RWPE1 (cell line): ENCODE measurements around the gene FFAR1.

Experiments used
- CTCF ChIA-PET: fragments of 350-600 bp; sonication (Branson Sonifier 250); formaldehyde crosslinking; extraction: SDS; loops from one replicate; lab custom pipeline; 2021; lab: Yijun Ruan, JAX
- POLR2A ChIA-PET: fragments of 400-600 bp; formaldehyde crosslinking; extraction: SDS; loops from one replicate; lab custom pipeline; 2020; ENCODE audit warnings: antibody characterized with exemption; ENCODE audit not compliant: low non-redundant PET; lab: Yijun Ruan, JAX
- DNase-seq: peaks from one replicate; pipeline ENCODE4 v3.0.0; 2012; ENCODE audit warnings: low spot score
- H3K27ac ChIP-seq: fragments of 450-650 bp; 2 replicates; pipeline ENCODE4 v1.5.1; 2017
- TF ChIP-seq, protein P1 (sequence below): fragments of 450-650 bp; conservative IDR thresholded peaks from 2 replicates; pipeline ENCODE4 v1.5.1; 2017; ENCODE audit warnings: low read depth, mild to moderate bottlenecking

FFAR1 gene, protein sequence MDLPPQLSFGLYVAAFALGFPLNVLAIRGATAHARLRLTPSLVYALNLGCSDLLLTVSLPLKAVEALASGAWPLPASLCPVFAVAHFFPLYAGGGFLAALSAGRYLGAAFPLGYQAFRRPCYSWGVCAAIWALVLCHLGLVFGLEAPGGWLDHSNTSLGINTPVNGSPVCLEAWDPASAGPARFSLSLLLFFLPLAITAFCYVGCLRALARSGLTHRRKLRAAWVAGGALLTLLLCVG (N-terminal part only)

DNA sequence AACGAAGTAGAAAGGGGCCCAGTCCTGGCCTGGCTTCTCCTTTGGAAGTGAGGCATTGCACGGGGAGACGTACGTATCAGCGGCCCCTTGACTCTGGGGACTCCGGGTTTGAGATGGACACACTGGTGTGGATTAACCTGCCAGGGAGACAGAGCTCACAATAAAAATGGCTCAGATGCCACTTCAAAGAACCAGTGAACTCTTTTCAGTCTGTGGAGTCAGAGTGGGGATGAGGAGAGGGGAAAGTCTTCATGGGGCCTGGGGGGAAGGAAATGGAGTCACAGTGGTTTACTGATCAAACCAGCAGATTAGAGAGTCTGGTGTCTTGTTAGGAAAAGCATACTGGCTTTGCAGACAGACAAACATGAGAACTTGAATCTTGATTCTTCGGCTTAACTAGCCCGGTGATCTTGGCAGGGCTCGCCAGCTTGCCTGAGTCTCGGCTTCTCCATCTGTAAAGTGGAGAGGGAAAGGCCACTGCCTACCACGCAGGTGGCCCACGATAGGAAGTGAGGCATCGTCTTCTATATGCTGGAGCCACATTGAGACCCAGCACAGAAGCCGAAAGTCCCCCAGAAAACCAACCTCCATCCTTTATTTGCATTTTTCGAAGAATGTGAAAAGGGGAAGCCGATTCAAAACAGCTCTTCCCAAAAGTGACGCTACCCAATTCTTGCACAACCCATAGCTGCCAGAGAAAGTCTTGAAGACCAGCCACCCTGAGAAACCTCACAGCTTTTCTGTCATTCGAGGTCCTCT, at the start of gene FFAR1:
Gene FFAR1, plus strand, starts transcription at position 732 of the 759 bp plus-strand sequence. CDS start 3,650 bp downstream, outside the sequence.
- TF ChIP-seq, protein P1, sequence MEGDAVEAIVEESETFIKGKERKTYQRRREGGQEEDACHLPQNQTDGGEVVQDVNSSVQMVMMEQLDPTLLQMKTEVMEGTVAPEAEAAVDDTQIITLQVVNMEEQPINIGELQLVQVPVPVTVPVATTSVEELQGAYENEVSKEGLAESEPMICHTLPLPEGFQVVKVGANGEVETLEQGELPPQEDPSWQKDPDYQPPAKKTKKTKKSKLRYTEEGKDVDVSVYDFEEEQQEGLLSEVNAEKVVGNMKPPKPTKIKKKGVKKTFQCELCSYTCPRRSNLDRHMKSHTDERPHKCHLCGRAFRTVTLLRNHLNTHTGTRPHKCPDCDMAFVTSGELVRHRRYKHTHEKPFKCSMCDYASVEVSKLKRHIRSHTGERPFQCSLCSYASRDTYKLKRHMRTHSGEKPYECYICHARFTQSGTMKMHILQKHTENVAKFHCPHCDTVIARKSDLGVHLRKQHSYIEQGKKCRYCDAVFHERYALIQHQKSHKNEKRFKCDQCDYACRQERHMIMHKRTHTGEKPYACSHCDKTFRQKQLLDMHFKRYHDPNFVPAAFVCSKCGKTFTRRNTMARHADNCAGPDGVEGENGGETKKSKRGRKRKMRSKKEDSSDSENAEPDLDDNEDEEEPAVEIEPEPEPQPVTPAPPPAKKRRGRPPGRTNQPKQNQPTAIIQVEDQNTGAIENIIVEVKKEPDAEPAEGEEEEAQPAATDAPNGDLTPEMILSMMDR = no peak
- POLR2A ChIA-PET = no interaction called here
- H3K27ac ChIP-seq = no peak within 1 kb of the TSS
- CTCF ChIA-PET = interaction anchor here (0.6 to 0.9 kb wide), 3 partner anchors 20 to 844 kb away, joined by 3 to 6 read pairs (median 3); no protein-coding TSS in a partner anchor
- DNase-seq = no peak

DNA sequence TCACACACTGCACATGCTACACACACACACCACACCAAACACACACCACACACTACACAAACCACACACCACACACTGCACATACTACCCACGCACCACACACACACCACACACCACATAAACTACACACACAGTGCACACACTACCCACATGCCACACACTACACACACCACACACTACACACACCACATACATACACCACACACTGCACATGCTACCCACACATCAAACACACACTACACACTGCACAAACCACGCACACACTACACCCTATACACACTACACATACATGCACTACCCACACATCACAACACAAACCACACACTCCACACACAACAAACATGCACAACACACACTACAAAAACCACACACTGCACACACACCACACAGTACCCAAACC, 49.8 kb upstream of the FFAR1 start:
- no peak overlapping the region for H3K27ac ChIP-seq
- DNase-seq = no peak
- ChIA-PET CTCF (no interaction called here), POLR2A (no interaction called here)
- TF ChIP-seq, protein P1 = no peak

DNA sequence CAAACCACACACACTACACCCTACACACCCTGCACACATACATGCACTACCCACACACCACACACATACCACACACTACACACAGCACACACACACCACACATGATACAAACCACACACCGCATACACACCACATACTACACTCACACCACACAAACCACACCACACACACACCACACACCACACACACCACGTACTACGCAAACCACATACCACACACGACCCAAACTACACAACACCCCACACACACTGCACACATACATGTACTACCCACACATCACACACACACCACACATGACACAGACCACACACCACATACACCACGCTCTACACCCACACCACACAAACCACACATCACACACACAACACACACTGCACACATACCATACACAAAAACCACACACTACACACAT, 49.1 kb upstream of the FFAR1 start:
- ChIA-PET POLR2A (no interaction called here), CTCF (no interaction called here)
- TF ChIP-seq, protein P1 = no peak
- no peak overlapping the region for H3K27ac ChIP-seq
- DNase-seq = no peak

DNA sequence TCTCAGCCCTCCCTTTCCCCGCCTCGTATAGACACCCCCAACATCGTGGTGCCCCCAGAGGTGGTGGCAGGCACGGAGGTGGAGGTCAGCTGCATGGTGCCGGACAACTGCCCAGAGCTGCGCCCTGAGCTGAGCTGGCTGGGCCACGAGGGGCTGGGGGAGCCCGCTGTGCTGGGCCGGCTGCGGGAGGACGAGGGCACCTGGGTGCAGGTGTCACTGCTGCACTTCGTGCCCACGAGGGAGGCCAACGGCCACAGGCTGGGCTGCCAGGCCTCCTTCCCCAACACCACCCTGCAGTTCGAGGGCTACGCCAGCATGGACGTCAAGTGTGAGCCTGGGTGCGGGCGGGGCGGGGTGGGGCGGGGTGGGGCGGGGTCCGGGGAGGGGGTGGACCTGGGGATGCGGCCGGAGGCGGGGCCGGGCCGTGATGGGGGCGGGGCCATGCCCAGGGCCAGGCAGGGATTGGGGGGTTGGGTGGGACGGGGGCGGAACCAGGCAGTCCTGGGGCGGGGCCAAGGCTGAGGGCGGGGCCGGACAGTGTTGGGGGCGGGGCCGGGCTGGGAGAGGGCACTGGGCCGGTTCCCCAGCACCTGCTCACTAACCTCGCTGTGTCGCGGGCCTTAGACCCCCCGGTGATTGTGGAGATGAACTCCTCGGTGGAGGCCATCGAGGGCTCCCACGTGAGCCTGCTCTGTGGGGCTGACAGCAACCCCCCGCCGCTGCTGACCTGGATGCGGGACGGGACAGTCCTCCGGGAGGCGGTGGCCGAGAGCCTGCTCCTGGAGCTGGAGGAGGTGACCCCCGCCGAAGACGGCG, 48.0 kb upstream of the FFAR1 start:
- ChIA-PET POLR2A (no interaction called here), CTCF (no interaction called here)
- peak; percentile 69 for DNase-seq
- TF ChIP-seq, protein P1 = no peak
- H3K27ac ChIP-seq = no peak overlapping the region

DNA sequence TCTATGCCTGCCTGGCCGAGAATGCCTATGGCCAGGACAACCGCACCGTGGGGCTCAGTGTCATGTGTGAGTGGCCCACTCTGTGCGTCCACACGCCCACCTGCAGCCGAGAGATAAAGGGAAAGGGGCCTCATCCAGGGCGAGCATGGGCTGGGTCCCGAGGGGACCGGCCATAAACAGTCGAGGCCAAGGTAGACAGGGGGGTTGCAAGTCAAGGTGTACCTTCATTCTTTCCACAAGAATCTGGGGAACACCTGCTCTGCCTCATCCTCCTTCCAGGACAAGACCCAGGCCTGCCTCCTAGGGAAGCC, 47.4 kb upstream of the FFAR1 start:
- no peak for DNase-seq
- ChIA-PET CTCF (no interaction called here), POLR2A (no interaction called here)
- TF ChIP-seq, protein P1 = no peak
- no peak overlapping the region for H3K27ac ChIP-seq

DNA sequence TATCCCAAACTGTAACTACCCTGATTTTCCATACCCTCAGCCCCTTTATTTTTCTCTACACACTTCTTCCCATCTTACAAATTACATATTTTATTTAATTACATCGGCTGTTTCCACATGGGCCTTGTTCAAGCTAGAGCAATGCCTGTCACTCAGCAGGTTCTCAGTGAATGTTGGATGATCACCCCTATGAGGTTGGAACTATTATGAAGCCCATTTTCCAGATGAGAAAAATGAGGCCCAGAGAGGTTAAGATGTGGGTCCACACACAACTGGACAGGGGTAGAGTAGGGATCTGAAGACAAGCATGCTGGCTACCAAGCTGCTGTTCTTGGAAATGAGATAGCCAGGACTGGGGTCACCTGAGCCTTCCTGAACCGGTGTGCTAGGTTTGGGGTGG, 45.7 kb upstream of the FFAR1 start:
- DNase-seq = no peak
- TF ChIP-seq, protein P1 = no peak
- CTCF ChIA-PET = no interaction called here
- POLR2A ChIA-PET = no interaction called here
- H3K27ac ChIP-seq = no peak overlapping the region
